Heart right ventricle (tissue), 16 donors: Measurements from ENCODE around the gene TMTC1. TPM values are rescaled to one million over a fixed set of nuclear protein-coding genes. Genes with fewer than 3 reads are reported as not detected.
"Not testable (repeated sequence)": the region's sequence is repeated elsewhere in the genome, so short reads cannot be mapped to it uniquely, and the experiment has no call there.

Source experiments
- ATAC-seq, 8 donors: fragments of 200-7000 bp; cut with Tn5 transposase; one replicate each; pipeline ENCODE4 v1.9.1; 2020; ENCODE audit warnings: mild to moderate bottlenecking in 8 of 8, moderate library complexity in 8 of 8, moderate number of reproducible peaks in 1 of 8
- DNase-seq, 2 donors: peaks; one replicate each; pipeline ENCODE4 v3.0.0-alpha.2; 2020
- H3K27ac ChIP-seq, 10 donors: fragments of 200-600 bp; sonication (generic) in 2 of 10; one replicate each; pipeline versions ENCODE4 v1.5.0 to v1.8.0; 2020 to 2022; ENCODE audit warnings: mild to moderate bottlenecking in 3 of 10
- H3K27me3 ChIP-seq, 7 donors: fragments of 200-600 bp; one replicate each; pipeline ENCODE4 v1.8.0; 2021 to 2022; ENCODE audit warnings: mild to moderate bottlenecking in 2 of 7
- H3K36me3 ChIP-seq, 9 donors: fragments of 200-600 bp; sonication (generic) in 1 of 9; one replicate each; pipeline versions ENCODE4 v1.5.0 to v1.8.0; 2020 to 2022; ENCODE audit warnings: mild to moderate bottlenecking in 2 of 9
- H3K4me1 ChIP-seq, 9 donors: fragments of 200-600 bp; sonication (generic) in 1 of 9; one replicate each; pipeline versions ENCODE4 v1.5.0 to v1.8.0; 2020 to 2022; ENCODE audit warnings: mild to moderate bottlenecking in 4 of 9
- H3K4me3 ChIP-seq, 10 donors: fragments of 200-600 bp; sonication (generic) in 2 of 10; one replicate each; pipeline versions ENCODE4 v1.5.0 to v1.8.0; 2020 to 2022; ENCODE audit warnings: mild to moderate bottlenecking in 7 of 10, moderate library complexity in 2 of 10
- H3K9me3 ChIP-seq, 11 donors: fragments of 200-600 bp in 10 of 11; sonication (generic) in 2 of 11; one replicate each; pipeline versions ENCODE4 v1.5.0 to v1.8.0; 2013 to 2022; ENCODE audit warnings: mild to moderate bottlenecking in 2 of 11, control low read depth in 1 of 11, moderate library complexity in 1 of 11
- WGBS, 2 donors: extraction: QIAGEN DNeasy Blood & Tissue Kit; methylation state at CpG; one replicate each; pipeline ENCODE4 v1.1.7; 2013; ENCODE audit warnings: inconsistent platforms in 1 of 2; 5-methylcytosine and 5-hydroxymethylcytosine counted together
- intact Hi-C, 10 donors: fragments of 100-400 bp; cut with DNase I; formaldehyde crosslinking; loops; one replicate each; pipeline versions ENCODE4 v1.11.1 to v1.14.2; 2022
- polyA plus RNA-seq, 2 donors: library from polyadenylated mRNA; stranded (reverse); fragments of 200-250 nt; gene quantifications; one replicate each; pipeline ENCODE4 v1.2.3, GENCODE V29; 2013
- total RNA-seq, 10 donors: library from RNA; stranded (reverse); fragmentation: NEBNext Ultra II Directional in 3 of 10; extraction: Animal tissue kit (Norgen Biotek cat#: 25700) in 3 of 10; gene quantifications; one replicate each; pipeline versions ENCODE4 v1.2.1 to v1.2.4, GENCODE V29; 2021 to 2023
- TF ChIP-seq, protein P1 (sequence below), 9 donors: fragments of 200-600 bp; sonication (generic) in 2 of 9; IDR thresholded peaks; one replicate each; pipeline versions ENCODE4 v1.5.0 to v1.8.0; 2021 to 2022; ENCODE audit warnings: antibody characterized with exemption in 9 of 9, mild to moderate bottlenecking in 5 of 9, moderate library complexity in 1 of 9
- donor health status: Arrhythmogenic right ventricular cardiomyopathy.
- donor health status: ischemic (EF 13 %, LVEDD 7.1; RV severe dilation, severe dysfunction).
- donor health status: healthy with polysubstance abuse.
- donor health status: DM: no; HTN: yes; CAD: no.
- donor health status: DM: no; HTN: no; CAD: no.
- donor health status: ischemic (EF 25% LVEDD 6.9; RV normal size, moderate dysfunction).
- donor health status: ischemic (EF 25% LVEDD 5.7; RV mildly dilated, moderate dysfunction).
- donor health status: healthy.
- donor health status: DM: yes; HTN: yes; CAD: no.
- donor health status: Ischemic cardiomyopathy.
- donor health status: ischemic (EF 35%, LVEDD 5.7; RV mildly dilated, moderate dysfunction).
- donor health status: nonischemic (EF 11% LVEDD 7.7; RV severe dilation, severe dysfunction).
- donor health status: DM: yes; HTN: yes; CAD: no.
- donor health status: PGD.
- donor health status: ischemic (EF 29% LVEDD 5.4; RV normal size, mild dysfunction).
- donor health status: nonischemic (EF 23%, LVEDD 6.1; RV moderate dilation, normal function).

Gene TMTC1
- total and polyA plus RNA-seq, 12 donors, result 9.6 to 54.2 (median 22.9) TPM

DNA sequence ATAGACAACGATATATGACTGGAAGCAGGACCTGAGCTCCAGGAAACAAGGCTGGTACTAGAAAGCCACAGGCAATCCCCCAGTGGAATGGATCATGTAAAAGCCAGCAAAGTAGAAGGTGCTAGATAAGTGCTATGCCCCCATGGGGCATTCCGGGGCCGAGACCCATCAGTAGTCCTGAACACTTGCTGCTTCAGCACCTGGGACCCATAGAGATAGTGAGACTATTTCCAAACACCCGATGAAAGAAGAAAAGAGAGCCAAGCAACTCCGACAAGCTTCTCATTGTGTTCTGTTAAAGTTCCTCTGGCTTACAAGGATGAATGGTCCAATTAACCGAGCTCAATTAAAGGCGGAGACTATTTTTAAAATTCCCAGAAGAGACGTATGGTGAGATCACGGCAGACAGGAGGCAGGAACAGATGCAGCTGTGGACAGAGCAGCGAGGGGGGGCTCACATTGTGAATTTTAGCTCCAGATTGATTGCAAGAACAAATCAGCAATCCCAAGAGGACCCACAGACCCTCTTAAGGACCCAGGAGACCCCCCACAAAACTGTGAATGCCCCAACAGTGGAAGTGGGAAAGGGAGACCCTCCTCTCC is 143.7 kb downstream of the TMTC1 start:
- TF ChIP-seq, protein P1, sequence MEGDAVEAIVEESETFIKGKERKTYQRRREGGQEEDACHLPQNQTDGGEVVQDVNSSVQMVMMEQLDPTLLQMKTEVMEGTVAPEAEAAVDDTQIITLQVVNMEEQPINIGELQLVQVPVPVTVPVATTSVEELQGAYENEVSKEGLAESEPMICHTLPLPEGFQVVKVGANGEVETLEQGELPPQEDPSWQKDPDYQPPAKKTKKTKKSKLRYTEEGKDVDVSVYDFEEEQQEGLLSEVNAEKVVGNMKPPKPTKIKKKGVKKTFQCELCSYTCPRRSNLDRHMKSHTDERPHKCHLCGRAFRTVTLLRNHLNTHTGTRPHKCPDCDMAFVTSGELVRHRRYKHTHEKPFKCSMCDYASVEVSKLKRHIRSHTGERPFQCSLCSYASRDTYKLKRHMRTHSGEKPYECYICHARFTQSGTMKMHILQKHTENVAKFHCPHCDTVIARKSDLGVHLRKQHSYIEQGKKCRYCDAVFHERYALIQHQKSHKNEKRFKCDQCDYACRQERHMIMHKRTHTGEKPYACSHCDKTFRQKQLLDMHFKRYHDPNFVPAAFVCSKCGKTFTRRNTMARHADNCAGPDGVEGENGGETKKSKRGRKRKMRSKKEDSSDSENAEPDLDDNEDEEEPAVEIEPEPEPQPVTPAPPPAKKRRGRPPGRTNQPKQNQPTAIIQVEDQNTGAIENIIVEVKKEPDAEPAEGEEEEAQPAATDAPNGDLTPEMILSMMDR (IDR thresholded peaks at IDR 0.05), result no peak
- intact Hi-C loops, result loop anchor here in 4 of 10 donors (2.0 to 10.0 kb wide), 4 partner anchors 73 to 145 kb away; partner anchors contain the start of gene TMTC1 (in 1 of the 4)
- Histone ChIP-seq H3K27ac (peak overlapping the region in 9 of 10 donors; percentile 46 to 84 (median 70)), H3K4me3 (peak overlapping the region in 3 of 10 donors; percentile 5 to 20 (median 12)), H3K9me3 (no peaks in the 10 kb centered on the region), H3K27me3 (no peaks in the 10 kb centered on the region), H3K4me1 (peaks cover 0 to 29% (median 20%) of the 10 kb centered on the region in 9 donors), H3K36me3 (no peaks in the 10 kb centered on the region)
- WGBS, 2 donors, result 73 to 76% methylated on average over 10 of the region's 10 CpGs
- ATAC-seq (peak; percentile 65 to 90 (median 82)), DNase-seq (peak in 1 of 2 donors; percentile 21)

DNA sequence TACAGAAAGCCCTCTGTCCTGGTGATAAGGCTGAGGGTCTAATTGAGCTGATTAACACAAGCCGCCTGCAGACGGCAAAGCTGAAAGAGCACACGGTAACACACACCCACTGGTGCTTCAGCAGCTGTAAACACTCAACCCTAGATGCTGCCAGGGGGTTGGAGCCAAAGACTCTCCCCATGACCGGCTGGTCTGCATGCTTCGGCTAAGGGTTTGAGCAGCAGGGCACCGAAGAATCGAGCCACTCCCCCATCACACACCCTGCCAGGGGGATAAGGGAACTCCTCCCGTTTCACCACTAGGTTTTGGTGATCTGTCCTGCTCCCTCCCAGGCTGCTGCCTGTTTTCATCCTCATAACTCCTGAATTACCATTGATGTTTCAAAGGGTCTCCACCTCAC is 145.2 kb downstream of the TMTC1 start:
- no peak for DNase-seq
- no peak overlapping the region for H3K27ac ChIP-seq
- intact Hi-C loops, result loop anchor here in 1 of 10 donors (10.0 kb wide), 1 partner anchor 84 kb away; no protein-coding TSS in a partner anchor
- TF ChIP-seq, protein P1 (IDR thresholded peaks at IDR 0.05), result no peak
- no peak overlapping the region for H3K4me3 ChIP-seq
- H3K4me1 ChIP-seq, result peaks cover 0 to 34% (median 20%) of the 10 kb centered on the region in 9 donors
- peaks cover 0 to 4% (median 0%) of the 10 kb centered on the region in 9 donors for H3K36me3 ChIP-seq
- 71 to 80% methylated on average over 8 of the region's 8 CpGs for WGBS, 2 donors
- no peaks in the 10 kb centered on the region for H3K9me3 ChIP-seq
- ATAC-seq, result peak in 2 of 8 donors; percentile 9 to 12
- no peaks in the 10 kb centered on the region for H3K27me3 ChIP-seq

DNA sequence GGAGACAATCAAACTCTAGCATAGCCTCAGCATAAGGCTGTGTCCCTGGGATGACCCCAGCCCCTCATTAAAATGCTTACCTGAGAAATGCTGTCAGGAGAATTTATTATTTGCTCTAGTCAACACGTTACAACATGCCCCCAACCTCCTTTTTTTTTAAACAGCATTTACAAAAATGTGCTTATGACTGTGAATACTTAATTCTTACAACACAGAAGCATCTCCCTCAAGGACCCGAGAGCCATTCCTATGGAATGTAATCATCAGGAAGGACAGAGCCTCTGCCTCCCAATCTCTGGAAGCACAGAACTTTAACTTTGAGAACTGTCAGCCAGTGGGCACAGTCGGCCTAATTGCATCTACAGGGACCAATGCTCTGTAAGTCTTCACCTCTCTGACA is 149.7 kb downstream of the TMTC1 start:
- peaks cover 0 to 42% (median 0%) of the 10 kb centered on the region in 9 donors for H3K36me3 ChIP-seq
- WGBS, 2 donors, result 65 to 76% methylated on average over 3 of the region's 3 CpGs

DNA sequence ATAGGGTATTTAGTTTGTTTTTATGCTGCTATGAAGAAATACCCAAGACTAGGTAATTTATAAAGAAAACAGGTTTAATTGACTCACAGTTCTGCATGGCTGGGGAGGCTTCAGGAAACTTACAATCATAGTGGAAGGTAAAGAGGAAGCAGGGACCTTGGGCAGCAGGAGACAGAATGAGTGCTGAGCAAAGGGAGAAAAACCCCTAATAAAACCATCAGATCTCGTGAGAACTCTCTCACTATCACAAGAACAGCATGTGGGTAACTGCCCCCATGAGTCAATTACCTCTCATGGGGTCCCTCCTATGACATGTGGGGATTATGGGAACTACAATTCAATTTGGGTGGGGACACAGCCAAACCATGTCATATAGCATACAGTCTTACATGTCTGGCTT is 153.6 kb downstream of the TMTC1 start:
- not testable (repeated sequence) for ATAC-seq, H3K27ac ChIP-seq, H3K9me3 ChIP-seq, H3K4me3 ChIP-seq, DNase-seq, H3K27me3 ChIP-seq
- 67 to 74% methylated on average over 1 of the region's 1 CpG for WGBS, 2 donors
- Histone ChIP-seq H3K4me1 (peaks cover 0 to 14% (median 0%) of the 10 kb centered on the region in 9 donors), H3K36me3 (peaks cover 0 to 66% (median 9%) of the 10 kb centered on the region in 9 donors)
- intact Hi-C loops, result loop anchor here in 1 of 10 donors (10.0 kb wide), 1 partner anchor 75 kb away; no protein-coding TSS in a partner anchor

More for the DNA sequence above, 149.7 kb downstream of the TMTC1 start:
- DNase-seq (no peak), ATAC-seq (no peak)
- Histone ChIP-seq H3K4me1 (peaks cover 0 to 9% (median 0%) of the 10 kb centered on the region in 9 donors), H3K27ac (no peak overlapping the region), H3K27me3 (no peaks in the 10 kb centered on the region), H3K4me3 (no peak overlapping the region), H3K9me3 (no peaks in the 10 kb centered on the region)
- TF ChIP-seq, protein P1 (IDR thresholded peaks at IDR 0.05), result no peak
- intact Hi-C loops, result loop anchor here in 1 of 10 donors (10.0 kb wide), 1 partner anchor 79 kb away; no protein-coding TSS in a partner anchor

DNA sequence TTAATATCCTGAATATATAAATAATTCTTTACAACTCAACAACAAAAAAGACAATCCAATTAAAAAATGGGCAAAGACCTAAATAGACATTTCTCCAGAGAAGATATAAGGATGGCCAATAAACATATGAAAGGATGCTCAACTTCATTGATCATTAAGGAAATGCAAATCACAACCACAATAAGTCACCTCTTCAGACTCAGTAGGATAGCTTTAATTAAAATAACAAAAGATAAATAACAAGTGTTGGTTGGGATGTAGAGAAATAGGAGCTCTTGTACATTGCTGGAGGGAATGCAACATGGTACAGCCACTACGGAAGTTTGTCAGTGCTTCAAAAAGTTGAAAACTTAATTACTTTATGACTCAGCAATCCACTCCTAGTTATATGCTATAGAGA is 156.5 kb downstream of the TMTC1 start:
- Histone ChIP-seq H3K27ac (no peak overlapping the region), H3K36me3 (peaks cover 0 to 49% (median 9%) of the 10 kb centered on the region in 9 donors), H3K4me3 (no peak overlapping the region), H3K9me3 (peaks cover 0 to 7% (median 0%) of the 10 kb centered on the region in 11 donors), H3K27me3 (no peaks in the 10 kb centered on the region), H3K4me1 (peaks cover 0 to 15% (median 0%) of the 10 kb centered on the region in 9 donors)
- TF ChIP-seq, protein P1 (IDR thresholded peaks at IDR 0.05), result no peak
- ATAC-seq (no peak), DNase-seq (no peak)
- WGBS, 2 donors, result 97 to 100% methylated on average over 1 of the region's 1 CpG
- intact Hi-C loops, result no loop called here
